Measurements from ENCODE around the gene KIAA1755.

DNA sequence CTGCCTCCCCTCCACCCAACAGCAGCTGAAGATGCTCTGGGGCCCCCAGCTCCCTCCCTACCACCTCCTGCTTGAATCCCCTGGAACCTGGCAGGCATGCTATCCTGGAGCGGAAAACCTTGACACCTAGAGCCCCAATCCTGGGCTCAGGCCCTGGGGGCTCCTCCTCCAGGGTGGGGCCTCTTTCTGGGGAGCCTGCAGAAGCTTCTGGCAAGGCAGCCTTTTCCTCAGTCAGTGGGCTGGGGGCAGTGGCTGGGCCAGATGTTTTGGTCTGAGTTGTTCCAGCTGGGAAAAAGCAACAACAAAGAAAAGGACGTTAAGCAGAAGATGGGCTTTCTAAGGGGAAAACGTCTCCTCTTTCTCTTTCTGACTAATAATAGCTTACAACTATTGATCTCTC, 21.1 kb downstream of the KIAA1755 start:
- TF ChIP-seq POLR2AphosphoS5 (IDR thresholded peaks at IDR 0.05; ENCODE audit: low read depth, low read length) (no peak), JUND (IDR thresholded peaks at IDR 0.05) (no peak), EZH2phosphoT487 (IDR thresholded peaks at IDR 0.05; ENCODE audit: borderline replicate concordance, low read depth) (no peak), RAD21 (IDR thresholded peaks at IDR 0.05; ENCODE audit: low read length) (no peak), RCOR1 (IDR thresholded peaks at IDR 0.05; ENCODE audit: low read length) (no peak), RFX5 (IDR thresholded peaks at IDR 0.05; ENCODE audit: low read length) (no peak), RXRA (IDR thresholded peaks at IDR 0.05; ENCODE audit: borderline replicate concordance, low read depth) (no peak)
- TF ChIP-seq, protein P1, sequence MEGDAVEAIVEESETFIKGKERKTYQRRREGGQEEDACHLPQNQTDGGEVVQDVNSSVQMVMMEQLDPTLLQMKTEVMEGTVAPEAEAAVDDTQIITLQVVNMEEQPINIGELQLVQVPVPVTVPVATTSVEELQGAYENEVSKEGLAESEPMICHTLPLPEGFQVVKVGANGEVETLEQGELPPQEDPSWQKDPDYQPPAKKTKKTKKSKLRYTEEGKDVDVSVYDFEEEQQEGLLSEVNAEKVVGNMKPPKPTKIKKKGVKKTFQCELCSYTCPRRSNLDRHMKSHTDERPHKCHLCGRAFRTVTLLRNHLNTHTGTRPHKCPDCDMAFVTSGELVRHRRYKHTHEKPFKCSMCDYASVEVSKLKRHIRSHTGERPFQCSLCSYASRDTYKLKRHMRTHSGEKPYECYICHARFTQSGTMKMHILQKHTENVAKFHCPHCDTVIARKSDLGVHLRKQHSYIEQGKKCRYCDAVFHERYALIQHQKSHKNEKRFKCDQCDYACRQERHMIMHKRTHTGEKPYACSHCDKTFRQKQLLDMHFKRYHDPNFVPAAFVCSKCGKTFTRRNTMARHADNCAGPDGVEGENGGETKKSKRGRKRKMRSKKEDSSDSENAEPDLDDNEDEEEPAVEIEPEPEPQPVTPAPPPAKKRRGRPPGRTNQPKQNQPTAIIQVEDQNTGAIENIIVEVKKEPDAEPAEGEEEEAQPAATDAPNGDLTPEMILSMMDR (IDR thresholded peaks at IDR 0.05): no peak

Data from SK-N-SH (cell line).